Stomach (tissue), 9 donors: ENCODE results near the gene ABCA3. TPM values are rescaled to one million over a fixed set of nuclear protein-coding genes. Genes with fewer than 3 reads are reported as not detected.

Experiments
- DNase-seq, 2 donors: peaks; one replicate each; pipeline versions ENCODE4 v3.0.0 to v3.0.0-alpha.2; 2013 to 2019
- H3K27ac ChIP-seq, 5 donors: fragments of 200-600 bp in 4 of 5; sonication (generic) in 4 of 5; one replicate each; pipeline ENCODE4 v1.5.1; 2013 to 2019; ENCODE audit warnings: mild to moderate bottlenecking in 1 of 5, moderate library complexity in 1 of 5
- H3K27me3 ChIP-seq, 3 donors: fragments of 200-600 bp; sonication (generic); one replicate each; pipeline ENCODE4 v1.5.1; 2017 to 2019; ENCODE audit warnings: mixed run types in 1 of 3
- H3K36me3 ChIP-seq, 4 donors: fragments of 200-600 bp; sonication (generic); 1 replicate in 3 of 4; 2 replicates in 1 of 4; pipeline ENCODE4 v1.5.1; 2016 to 2019
- H3K4me1 ChIP-seq, 4 donors: fragments of 200-600 bp; sonication (generic); one replicate each; pipeline ENCODE4 v1.5.1; 2016 to 2019
- H3K4me3 ChIP-seq, 4 donors: fragments of 200-600 bp; sonication (generic) in 3 of 4; one replicate each; pipeline ENCODE4 v1.5.1; 2016 to 2019; ENCODE audit warnings: mild to moderate bottlenecking in 1 of 4
- H3K9me3 ChIP-seq, 4 donors: fragments of 200-600 bp; sonication (generic); one replicate each; pipeline ENCODE4 v1.5.1; 2016 to 2019
- EP300 ChIP-seq: sonication (generic); formaldehyde crosslinking; IDR thresholded peaks from one replicate; pipeline ENCODE4 v1.6.1; 2017; ENCODE audit warnings: antibody characterized with exemption
- POLR2A ChIP-seq, 4 donors: fragments of 450-650 bp; IDR thresholded peaks; one replicate each; pipeline ENCODE4 v1.6.1; 2016; ENCODE audit warnings: antibody characterized with exemption in 4 of 4, control low read depth in 2 of 4, mild to moderate bottlenecking in 1 of 4, moderate library complexity in 1 of 4
- POLR2AphosphoS5 ChIP-seq, 3 donors: sonication (generic); formaldehyde crosslinking; IDR thresholded peaks; one replicate each; pipeline ENCODE4 v1.6.1; 2016; ENCODE audit warnings: antibody characterized with exemption in 3 of 3
- WGBS, 5 donors: extraction: QIAGEN DNeasy Blood & Tissue Kit in 3 of 5; methylation state at CpG; one replicate each; pipeline versions ENCODE4 v1.1.5 to v1.1.7; 2013 to 2018; 5-methylcytosine and 5-hydroxymethylcytosine counted together
- intact Hi-C: fragments of 100-400 bp; cut with DNase I; formaldehyde crosslinking; loops from one replicate; pipeline ENCODE4 v1.15.1; 2023; ENCODE audit warnings: low total_unique reads
- polyA plus RNA-seq, 3 donors: library from polyadenylated mRNA; stranded (reverse); fragments of 200-250 nt; gene quantifications; one replicate each; pipeline ENCODE4 v1.2.3, GENCODE V29; 2013
- total RNA-seq, 5 donors: library from RNA; depleted of rRNA; stranded (reverse); fragments of >200 nt; gene quantifications; one replicate each; pipeline versions ENCODE4 v1.1.0 to v1.2.3, GENCODE V29; 2014 to 2016
- TF ChIP-seq, protein P1 (sequence below), 7 experiments: fragments of 450-650 bp in 4 of 7; fragments of 200-600 bp in 3 of 7; sonication (generic) in 3 of 7; IDR thresholded peaks; one replicate each; pipeline ENCODE4 v1.5.1; 2016 to 2019; ENCODE audit warnings: antibody characterized with exemption in 7 of 7, control low read depth in 2 of 7, mild to moderate bottlenecking in 1 of 7
- donor health status: healthy with polysubstance abuse.
- donor health status: Bipolar disorder and iron deficiency.
- donor health status: healthy.

The ABCA3 gene
- total and polyA plus RNA-seq, 8 donors = 0.61 to 39.3 (median 3.9) TPM

DNA sequence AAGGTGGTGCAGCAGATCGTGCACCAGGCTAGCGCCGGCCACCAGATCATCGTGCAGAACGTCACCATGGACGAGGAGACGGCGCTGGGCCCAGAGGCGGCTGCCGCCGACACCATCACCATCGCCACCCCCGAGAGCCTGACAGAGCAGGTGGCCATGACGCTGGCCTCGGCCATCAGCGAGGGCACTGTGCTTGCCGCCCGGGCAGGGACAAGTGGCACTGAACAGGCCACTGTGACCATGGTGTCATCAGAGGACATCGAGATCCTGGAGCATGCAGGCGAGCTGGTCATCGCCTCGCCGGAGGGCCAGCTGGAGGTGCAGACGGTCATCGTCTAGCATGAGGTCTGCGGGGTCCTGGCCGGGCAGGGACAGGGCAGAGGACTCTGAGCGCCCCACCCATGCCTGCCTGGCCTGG is 105.3 kb downstream of the ABCA3 start:
- no peak overlapping the region for H3K4me3 ChIP-seq
- TF ChIP-seq, protein P1, sequence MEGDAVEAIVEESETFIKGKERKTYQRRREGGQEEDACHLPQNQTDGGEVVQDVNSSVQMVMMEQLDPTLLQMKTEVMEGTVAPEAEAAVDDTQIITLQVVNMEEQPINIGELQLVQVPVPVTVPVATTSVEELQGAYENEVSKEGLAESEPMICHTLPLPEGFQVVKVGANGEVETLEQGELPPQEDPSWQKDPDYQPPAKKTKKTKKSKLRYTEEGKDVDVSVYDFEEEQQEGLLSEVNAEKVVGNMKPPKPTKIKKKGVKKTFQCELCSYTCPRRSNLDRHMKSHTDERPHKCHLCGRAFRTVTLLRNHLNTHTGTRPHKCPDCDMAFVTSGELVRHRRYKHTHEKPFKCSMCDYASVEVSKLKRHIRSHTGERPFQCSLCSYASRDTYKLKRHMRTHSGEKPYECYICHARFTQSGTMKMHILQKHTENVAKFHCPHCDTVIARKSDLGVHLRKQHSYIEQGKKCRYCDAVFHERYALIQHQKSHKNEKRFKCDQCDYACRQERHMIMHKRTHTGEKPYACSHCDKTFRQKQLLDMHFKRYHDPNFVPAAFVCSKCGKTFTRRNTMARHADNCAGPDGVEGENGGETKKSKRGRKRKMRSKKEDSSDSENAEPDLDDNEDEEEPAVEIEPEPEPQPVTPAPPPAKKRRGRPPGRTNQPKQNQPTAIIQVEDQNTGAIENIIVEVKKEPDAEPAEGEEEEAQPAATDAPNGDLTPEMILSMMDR (IDR thresholded peaks at IDR 0.05) = no peak
- TF ChIP-seq POLR2AphosphoS5 (IDR thresholded peaks at IDR 0.05) (no peak), POLR2A (IDR thresholded peaks at IDR 0.05) (no peak), EP300 (no peak)
- WGBS, 5 donors = 84 to 97% (median 94%) methylated on average over 23 to 28 of the region's 28 CpGs
- peaks cover 5 to 45% (median 28%) of the 10 kb centered on the region in 3 donors for H3K27me3 ChIP-seq
- peaks cover 18 to 32% (median 24%) of the 10 kb centered on the region in 4 donors for H3K4me1 ChIP-seq
- no peaks in the 10 kb centered on the region for H3K9me3 ChIP-seq
- peaks cover 49 to 67% (median 62%) of the 10 kb centered on the region in 4 donors for H3K36me3 ChIP-seq
- no peak for DNase-seq
- no peak overlapping the region for H3K27ac ChIP-seq
- intact Hi-C loops = no loop called here

DNA sequence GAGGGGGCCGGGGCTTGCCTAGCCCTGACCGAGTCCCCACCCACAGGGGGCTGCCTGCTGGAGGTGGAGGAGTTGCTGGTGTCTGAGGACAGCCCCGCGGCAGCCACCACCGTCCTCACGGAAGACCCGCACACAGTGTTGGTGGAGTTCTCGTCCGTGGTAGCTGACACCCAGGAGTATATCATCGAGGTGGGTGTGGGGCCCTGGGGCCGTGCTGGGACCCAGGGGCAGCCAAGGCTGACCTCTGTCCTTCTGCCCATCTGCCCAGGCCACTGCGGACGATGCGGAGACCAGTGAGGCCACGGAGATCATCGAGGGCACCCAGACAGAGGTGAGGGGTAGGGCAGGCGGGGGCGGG is 105.7 kb downstream of the ABCA3 start:
- peaks cover 5 to 45% (median 28%) of the 10 kb centered on the region in 3 donors for H3K27me3 ChIP-seq
- H3K36me3 ChIP-seq = peaks cover 54 to 67% (median 64%) of the 10 kb centered on the region in 4 donors
- WGBS, 5 donors = 76 to 94% (median 91%) methylated on average over 8 to 18 of the region's 18 CpGs

DNA sequence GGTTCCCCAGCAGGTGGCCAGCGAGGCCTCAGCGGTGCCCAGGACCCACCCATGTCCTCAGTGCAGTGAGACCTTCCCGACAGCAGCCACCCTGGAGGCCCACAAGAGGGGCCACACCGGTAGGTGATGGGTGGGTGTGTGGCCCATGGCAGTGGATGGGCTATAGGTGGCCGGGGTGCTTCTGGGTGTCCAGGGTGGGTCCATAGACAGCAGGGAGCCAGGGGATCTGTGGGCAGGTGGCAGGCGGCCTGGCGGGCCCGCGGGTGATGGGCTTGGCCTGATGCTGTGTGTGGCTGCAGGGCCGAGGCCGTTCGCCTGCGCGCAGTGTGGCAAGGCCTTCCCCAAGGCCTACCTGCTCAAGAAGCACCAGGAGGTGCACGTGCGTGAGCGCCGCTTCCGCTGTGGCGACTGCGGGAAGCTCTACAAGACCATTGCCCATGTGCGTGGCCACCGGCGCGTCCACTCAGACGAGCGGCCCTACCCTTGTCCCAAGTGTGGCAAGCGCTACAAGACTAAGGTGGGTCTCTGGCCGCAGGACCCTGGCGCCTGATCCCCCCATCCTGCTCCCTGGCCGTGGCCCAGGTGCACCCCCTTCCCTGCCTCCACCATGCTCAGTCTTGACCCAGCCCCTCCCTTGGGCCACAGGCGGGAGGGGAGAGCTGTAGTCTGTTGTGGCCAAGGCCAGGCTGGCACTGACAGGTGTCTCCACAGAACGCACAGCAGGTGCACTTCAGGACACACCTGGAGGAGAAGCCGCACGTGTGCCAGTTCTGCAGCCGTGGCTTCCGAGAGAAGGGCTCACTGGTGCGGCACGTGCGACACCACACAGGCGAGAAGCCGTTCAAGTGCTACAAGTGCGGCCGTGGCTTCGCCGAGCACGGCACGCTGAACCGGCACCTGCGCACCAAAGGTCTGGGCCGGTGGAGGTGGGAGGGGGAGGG is 106.4 kb downstream of the ABCA3 start:
- Histone ChIP-seq H3K4me3 (no peak overlapping the region), H3K27me3 (peaks cover 5 to 45% (median 28%) of the 10 kb centered on the region in 3 donors)

More for the DNA sequence above, 105.7 kb downstream of the ABCA3 start:
- Histone ChIP-seq H3K9me3 (no peaks in the 10 kb centered on the region), H3K4me3 (no peak overlapping the region), H3K27ac (no peak overlapping the region), H3K4me1 (peaks cover 18 to 32% (median 24%) of the 10 kb centered on the region in 4 donors)
- no peak for DNase-seq
- intact Hi-C loops = no loop called here
- TF ChIP-seq POLR2AphosphoS5 (IDR thresholded peaks at IDR 0.05) (no peak), EP300 (no peak), POLR2A (IDR thresholded peaks at IDR 0.05) (no peak)
- TF ChIP-seq, protein P1 (IDR thresholded peaks at IDR 0.05) = no peak

More for the DNA sequence above, 106.4 kb downstream of the ABCA3 start:
- DNase-seq = no peak
- Histone ChIP-seq H3K36me3 (peaks cover 60 to 70% (median 68%) of the 10 kb centered on the region in 4 donors), H3K27ac (no peak overlapping the region), H3K9me3 (no peaks in the 10 kb centered on the region), H3K4me1 (peaks cover 18 to 32% (median 24%) of the 10 kb centered on the region in 4 donors)
- 91 to 94% (median 93%) methylated on average over 31 to 51 of the region's 51 CpGs for WGBS, 5 donors
- TF ChIP-seq, protein P1 (IDR thresholded peaks at IDR 0.05) = no peak
- TF ChIP-seq EP300 = no peak
- TF ChIP-seq POLR2A (IDR thresholded peaks at IDR 0.05) = no peak
- TF ChIP-seq POLR2AphosphoS5 (IDR thresholded peaks at IDR 0.05) = no peak
- intact Hi-C loops = no loop called here
